ACC112 (cell line): ENCODE data around the gene SPTB.

Experiments used
- H2AFZ ChIP-seq: fragments of 200-600 bp; sonication (generic); one replicate; pipeline ENCODE4 v1.6.0; 2017; ENCODE audit warnings: antibody characterized with exemption, low read length; ENCODE audit not compliant: unreplicated experiment
- H3K27ac ChIP-seq: fragments of 200-600 bp; sonication (generic); 2 replicates; pipeline ENCODE4 v1.5.1; 2014; ENCODE audit warnings: low read depth, mild to moderate bottlenecking, antibody characterized with exemption, low read length, moderate library complexity
- H3K27me3 ChIP-seq: fragments of 200-600 bp; sonication (generic); 2 replicates; pipeline ENCODE4 v1.6.1; 2014; ENCODE audit warnings: mild to moderate bottlenecking, antibody characterized with exemption, low read length, moderate library complexity, mixed read lengths; ENCODE audit not compliant: insufficient read depth
- H3K36me3 ChIP-seq: fragments of 200-600 bp; sonication (generic); 2 replicates; pipeline ENCODE4 v1.6.1; 2016; ENCODE audit warnings: mild to moderate bottlenecking, antibody characterized with exemption, low read length, moderate library complexity, mixed read lengths; ENCODE audit not compliant: insufficient read depth
- H3K4me1 ChIP-seq: fragments of 200-600 bp; sonication (generic); one replicate; pipeline ENCODE4 v1.6.1; 2016; ENCODE audit warnings: low read length, mixed read lengths; ENCODE audit not compliant: insufficient read depth, unreplicated experiment, control insufficient read depth
- H3K4me3 ChIP-seq: fragments of 200-600 bp; sonication (generic); 2 replicates; pipeline ENCODE4 v1.5.1; 2014; ENCODE audit warnings: mild to moderate bottlenecking, low read depth, low read length
- H3K79me2 ChIP-seq: fragments of 200-600 bp; sonication (generic); one replicate; pipeline ENCODE4 v1.6.0; 2016; ENCODE audit warnings: low read length; ENCODE audit not compliant: control insufficient read depth, unreplicated experiment, insufficient read depth

SPTB gene

DNA sequence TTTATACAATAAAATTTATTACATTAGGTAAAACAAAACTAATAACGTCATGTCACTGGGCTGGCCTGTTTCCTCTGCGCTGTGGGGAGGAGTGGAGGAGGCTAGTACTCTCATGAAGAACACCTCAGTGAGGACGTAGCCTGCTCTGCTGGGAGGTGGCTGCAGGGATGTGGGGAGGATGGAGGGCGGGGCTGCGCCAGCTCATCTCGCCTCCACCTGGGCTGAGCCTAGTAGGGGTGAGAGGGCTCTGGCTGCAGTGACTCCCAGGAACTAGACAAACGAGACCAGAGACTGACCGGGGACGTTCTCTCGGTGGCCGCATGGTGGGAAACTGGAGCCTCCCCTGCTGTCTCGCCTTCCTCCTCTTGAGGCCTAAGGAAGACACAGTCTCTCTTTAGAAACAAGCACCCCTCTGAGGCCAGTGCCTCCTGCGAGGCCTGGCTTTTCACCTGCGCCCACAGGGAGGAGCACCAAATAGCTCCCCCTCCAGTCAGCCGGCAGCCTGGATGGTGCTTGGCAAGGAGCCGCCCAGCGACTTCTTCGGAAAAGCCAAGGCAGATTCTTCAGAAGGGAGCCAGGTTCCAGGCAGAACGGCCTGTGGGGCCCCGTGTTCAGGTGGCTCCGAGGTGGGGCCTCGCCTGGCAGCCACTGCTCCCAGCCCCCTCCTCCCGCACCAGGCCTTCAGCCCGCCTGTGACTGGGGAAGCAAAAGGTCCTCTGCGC is 113.1 kb downstream of the SPTB start:
- H3K79me2 ChIP-seq, result no peaks in the 10 kb centered on the region
- peaks cover 12% of the 10 kb centered on the region for H3K27me3 ChIP-seq
- no peak overlapping the region for H3K27ac ChIP-seq
- H3K4me1 ChIP-seq, result peaks cover 9% of the 10 kb centered on the region
- H3K36me3 ChIP-seq, result no peaks in the 10 kb centered on the region
- no peak overlapping the region for H2AFZ ChIP-seq
- no peak overlapping the region for H3K4me3 ChIP-seq

DNA sequence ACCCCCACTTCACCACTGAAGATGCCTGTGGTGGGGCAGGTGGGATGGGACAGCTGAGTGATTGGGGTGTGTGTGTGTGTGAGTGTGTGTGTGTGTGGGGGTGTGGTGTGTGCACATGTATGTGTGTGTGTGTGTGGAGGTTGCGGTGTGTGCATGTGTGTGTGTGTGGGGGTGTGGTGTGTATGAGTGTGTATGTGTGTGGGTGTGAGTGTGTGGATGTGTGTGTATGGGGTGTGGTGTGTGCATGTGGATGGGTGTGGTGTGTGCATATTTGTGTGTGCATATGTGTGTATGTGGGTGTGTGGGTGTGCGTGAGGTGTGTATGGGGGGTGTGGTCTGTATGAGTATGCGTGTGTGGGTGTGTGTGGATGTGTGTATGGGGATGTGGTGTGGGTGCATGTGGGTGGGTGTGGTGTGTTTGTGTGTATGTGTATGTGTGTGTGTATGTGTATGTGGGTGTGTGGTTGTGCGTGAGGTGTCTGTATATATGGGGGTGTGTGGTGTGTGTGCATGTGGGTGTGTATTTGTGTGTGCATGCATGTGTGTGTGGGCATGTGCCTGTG is 113.9 kb downstream of the SPTB start:
- Histone ChIP-seq H2AFZ (no peak overlapping the region), H3K4me3 (no peak overlapping the region), H3K27ac (no peak overlapping the region), H3K27me3 (peaks cover 14% of the 10 kb centered on the region), H3K4me1 (peaks cover 10% of the 10 kb centered on the region), H3K79me2 (no peaks in the 10 kb centered on the region), H3K36me3 (no peaks in the 10 kb centered on the region)

DNA sequence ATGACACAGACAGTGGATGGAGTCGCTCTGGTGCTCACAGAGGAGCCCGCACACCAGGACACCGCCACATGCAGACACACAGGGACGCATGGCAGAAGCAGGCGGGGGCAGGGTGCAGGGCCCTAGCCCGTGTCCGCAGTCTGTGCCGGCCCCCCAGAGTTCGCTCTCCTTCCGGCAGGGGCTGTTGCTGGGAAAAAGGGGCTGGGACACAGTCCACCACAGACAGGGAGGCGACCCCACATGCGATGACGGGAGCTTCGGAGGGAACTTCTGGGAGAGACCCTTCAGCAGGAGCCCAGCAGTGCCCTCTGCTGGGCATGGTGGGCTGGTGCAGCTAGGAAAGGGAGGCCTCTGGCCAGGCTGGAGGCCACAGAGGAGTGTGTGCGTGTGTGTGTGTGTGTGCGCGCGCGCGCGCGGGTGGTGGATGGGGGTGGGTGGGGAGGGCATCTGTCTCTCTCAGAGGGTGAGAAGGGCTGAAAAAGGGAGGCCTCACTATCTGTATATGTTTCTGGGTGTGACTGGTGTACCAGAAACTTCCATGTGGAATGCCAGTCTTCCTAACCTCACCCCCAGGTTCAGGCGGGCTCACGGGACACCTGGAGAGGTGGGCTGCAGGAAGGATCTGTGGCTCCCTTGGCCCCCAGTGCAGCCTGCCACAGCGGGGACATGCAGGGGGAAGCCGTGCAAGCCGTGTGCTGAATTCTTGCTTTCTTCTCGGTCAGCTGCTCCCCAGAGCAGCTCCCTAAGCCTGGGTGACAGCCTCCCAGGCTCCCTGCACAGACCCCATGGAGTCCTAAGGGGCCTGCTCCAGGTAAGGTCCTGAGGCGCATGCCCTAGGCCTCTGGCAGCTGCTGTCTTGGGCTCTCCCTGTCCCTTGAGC is 114.8 kb downstream of the SPTB start:
- Histone ChIP-seq H3K4me1 (peaks cover 10% of the 10 kb centered on the region), H3K79me2 (no peaks in the 10 kb centered on the region), H3K27me3 (peaks cover 20% of the 10 kb centered on the region), H3K36me3 (no peaks in the 10 kb centered on the region), H3K4me3 (peak overlapping the region; percentile 65), H2AFZ (peak overlapping the region; percentile 52), H3K27ac (no peak overlapping the region)

DNA sequence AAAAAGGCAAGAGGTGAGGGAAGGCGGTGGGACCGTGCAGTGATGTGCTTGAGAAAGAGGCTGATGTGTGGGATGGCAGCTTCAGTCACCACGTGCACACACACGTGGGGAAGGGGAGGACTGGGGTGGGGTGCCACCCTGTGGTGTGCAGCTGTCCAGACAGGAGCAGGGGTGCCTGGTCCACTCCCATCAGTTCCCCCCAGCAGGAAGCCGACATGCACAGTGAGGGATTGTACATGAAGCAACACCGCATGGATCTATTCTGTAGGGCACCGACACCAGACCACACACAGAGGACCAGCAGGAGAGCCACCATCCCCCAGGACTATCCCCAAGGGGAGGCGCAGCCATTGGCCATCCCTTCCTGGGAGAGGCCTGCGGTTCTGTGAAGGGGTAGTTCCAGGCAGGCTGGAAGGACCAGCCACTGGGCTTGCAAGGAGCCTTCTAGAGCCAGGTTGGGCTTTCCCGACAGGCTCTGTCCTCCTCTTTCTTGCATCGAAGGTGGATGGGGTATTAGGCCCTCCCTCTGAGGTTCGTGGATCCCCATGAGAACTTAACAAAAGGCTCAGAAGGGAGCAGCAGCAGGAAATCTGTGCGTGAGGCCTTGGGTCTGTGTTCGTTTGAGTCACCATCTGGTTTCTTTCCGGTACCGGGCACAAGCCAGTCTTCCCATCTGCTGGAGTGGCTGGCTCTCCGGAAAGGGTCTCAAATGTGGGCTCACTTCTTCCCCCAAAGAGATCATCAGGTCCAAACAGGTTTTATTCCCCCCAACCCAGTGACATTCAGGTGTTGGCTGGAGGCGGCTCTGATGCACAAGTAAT is 115.7 kb downstream of the SPTB start:
- Histone ChIP-seq H3K4me3 (no peak overlapping the region), H3K27ac (no peak overlapping the region), H3K4me1 (peaks cover 12% of the 10 kb centered on the region), H3K27me3 (peaks cover 11% of the 10 kb centered on the region), H2AFZ (no peak overlapping the region), H3K36me3 (no peaks in the 10 kb centered on the region), H3K79me2 (no peaks in the 10 kb centered on the region)

DNA sequence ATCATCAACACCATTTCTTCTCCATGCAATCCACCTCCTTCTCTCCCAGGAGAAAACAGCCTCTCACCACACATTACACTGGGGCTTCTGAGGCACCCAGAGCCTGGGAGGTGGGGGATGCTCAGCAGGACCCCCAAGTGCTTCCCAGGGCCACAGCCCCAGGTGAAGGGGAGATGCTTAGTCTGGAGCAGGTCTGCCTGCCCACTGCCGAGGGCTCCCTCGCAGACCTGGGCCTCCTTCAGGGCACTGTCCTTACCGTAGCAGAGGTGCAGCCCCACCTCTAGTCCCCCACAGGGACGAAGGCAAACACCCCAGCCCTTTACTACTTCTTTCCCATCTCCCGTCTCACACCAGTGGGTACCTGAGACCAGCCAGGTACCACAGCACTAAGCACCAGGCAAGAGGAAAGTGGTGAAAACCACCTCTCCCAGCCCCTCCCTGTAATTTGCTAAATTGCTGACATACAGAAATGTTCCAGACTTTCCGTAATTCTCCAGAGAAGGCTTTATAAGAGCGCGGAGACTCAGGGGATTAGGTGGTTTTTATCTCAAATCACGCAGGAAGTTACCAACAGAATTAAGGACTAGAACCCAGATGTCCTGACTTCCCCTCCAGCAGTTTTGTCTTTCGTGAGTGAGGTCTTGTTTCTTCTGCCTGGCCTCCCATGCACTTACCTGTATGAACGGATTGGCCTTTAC is 116.5 kb downstream of the SPTB start:
- H3K36me3 ChIP-seq, result no peaks in the 10 kb centered on the region
- peaks cover 11% of the 10 kb centered on the region for H3K27me3 ChIP-seq
- no peak overlapping the region for H3K27ac ChIP-seq
- H3K79me2 ChIP-seq, result no peaks in the 10 kb centered on the region
- H3K4me3 ChIP-seq, result no peak overlapping the region
- H2AFZ ChIP-seq, result no peak overlapping the region
- H3K4me1 ChIP-seq, result peaks cover 19% of the 10 kb centered on the region

DNA sequence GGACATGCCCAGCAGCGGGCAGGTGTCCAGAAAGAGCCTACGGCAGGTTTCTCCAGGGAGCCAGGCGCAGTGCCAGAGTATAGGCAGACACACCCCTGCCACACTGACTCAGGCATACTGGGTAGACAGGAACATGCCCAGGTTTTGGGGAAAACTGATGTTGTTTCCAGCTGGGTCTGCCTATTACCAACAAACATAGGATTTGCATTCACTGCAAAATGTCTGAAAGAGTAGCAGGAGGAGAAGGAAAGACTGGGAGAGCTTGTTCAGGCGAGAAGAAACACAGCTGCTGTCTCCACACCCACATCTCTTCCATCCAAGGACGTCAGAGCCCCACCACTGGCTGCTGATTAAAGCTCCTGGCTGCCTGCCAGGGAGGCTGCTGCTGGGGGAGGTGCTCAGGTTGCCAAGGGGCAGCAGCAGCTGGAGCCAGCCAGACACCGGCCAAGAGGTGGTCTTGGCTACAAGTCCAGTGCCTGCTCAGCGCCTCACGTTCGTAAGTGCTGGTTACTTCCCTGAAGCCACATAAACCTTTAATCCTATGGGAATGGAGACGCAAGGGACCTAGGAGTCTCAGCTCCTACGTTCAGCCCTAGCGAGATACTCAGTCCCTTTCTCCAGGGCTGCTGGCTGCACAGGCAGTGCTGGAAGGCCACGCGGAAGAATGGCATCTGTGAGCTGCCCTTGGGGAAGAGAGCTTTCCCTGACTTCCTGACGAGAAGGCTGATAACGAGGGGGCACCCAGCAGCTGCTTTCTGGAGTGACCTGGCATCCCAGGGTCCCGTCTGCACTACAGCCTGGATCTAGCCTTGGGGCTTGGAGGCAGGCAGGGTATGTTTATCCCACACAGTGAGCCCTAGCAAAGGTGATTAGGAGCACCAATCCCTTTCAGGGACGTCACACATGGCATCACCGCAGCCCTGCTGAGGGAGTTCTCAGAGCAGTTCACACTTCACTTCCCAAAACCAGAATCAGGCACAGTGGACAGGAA is 117.4 kb downstream of the SPTB start:
- Histone ChIP-seq H3K4me3 (no peak overlapping the region), H2AFZ (no peak overlapping the region), H3K27me3 (peaks cover 11% of the 10 kb centered on the region), H3K36me3 (no peaks in the 10 kb centered on the region), H3K27ac (no peak overlapping the region), H3K79me2 (no peaks in the 10 kb centered on the region), H3K4me1 (peaks cover 22% of the 10 kb centered on the region)

DNA sequence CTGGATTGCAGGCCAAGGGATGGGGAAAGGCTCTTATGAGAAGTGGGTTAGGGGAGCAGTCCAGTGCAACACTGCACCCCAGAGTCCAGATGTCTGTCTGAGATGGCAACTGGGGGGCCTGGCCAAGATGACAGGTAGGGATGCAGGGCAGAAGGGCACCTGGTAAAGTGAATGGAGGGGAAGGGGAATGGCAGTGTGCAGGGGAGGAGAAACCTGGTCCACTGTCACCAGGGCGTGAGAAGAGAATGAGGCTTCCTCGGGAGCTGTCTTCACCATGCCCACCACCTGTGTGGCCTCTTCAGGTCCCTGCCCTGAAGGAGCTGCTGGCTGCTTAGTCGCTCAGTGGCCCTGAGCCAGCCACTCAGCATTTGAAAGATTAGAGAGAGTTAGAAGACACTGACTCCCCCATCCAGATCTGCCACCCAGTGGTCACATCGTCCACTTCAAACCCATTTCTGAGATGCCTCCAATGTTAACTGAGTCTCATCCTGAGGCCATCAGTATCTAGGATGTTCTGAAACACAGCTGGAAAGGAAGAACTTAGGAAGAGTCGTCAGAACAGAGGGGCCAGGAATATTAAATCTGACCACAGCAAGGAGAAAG is 118.2 kb downstream of the SPTB start:
- no peaks in the 10 kb centered on the region for H3K79me2 ChIP-seq
- no peak overlapping the region for H3K4me3 ChIP-seq
- H3K36me3 ChIP-seq, result no peaks in the 10 kb centered on the region
- H2AFZ ChIP-seq, result no peak overlapping the region
- no peak overlapping the region for H3K27ac ChIP-seq
- H3K4me1 ChIP-seq, result peaks cover 22% of the 10 kb centered on the region
- H3K27me3 ChIP-seq, result peaks cover 15% of the 10 kb centered on the region

DNA sequence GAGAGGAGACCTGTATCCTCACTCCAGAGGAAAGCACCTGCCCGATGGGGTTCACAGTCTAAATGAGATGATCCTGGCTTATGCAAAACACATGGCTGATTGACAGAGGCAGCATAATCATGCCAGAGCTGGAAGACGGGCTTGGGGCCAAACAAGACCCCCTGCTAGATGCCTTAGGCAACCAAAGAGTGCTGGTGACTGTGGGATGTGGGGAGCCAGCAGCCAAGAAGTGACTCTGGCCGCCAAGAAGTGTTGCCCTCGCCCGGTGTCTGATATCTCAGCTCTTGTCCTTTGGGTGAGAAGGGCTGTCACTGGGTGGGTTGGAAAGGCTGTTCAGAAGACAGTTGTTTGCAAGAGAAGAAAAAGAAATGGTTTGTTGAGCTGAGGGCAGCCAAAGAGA is 118.8 kb downstream of the SPTB start:
- peaks cover 15% of the 10 kb centered on the region for H3K27me3 ChIP-seq
- no peak overlapping the region for H3K4me3 ChIP-seq
- H3K36me3 ChIP-seq, result no peaks in the 10 kb centered on the region
- peaks cover 22% of the 10 kb centered on the region for H3K4me1 ChIP-seq
- H2AFZ ChIP-seq, result no peak overlapping the region
- no peaks in the 10 kb centered on the region for H3K79me2 ChIP-seq
- no peak overlapping the region for H3K27ac ChIP-seq

DNA sequence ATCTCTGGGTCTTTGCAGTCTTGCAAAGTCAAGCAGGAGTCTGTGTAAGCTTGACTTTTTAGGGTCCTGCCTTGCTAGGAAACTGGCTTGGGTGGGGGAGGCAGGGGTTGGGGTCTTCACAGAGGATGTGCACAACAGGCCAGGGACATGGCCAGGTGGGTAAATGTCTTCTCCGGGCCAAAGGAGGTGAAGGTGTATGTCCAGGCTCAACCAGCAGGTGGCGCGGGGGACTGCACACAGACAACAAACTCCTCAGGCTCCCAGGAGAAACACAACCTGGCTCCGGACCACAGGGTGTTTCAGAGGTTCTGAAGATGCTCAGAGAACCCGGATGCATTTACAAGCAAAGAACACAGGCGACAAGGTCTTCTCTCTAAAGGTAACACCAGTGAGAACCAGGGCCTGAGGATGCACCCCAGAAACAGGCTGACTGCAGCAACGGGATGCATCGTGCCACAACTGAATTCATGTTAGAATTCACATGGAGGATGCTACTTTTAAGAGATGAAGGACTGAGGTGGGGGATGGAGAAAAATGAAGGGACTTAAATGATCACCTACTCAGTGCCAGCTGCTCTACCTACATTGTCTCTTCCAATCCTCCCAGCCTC is 119.5 kb downstream of the SPTB start:
- Histone ChIP-seq H3K27ac (no peak overlapping the region), H2AFZ (no peak overlapping the region), H3K27me3 (peaks cover 18% of the 10 kb centered on the region), H3K4me1 (peaks cover 22% of the 10 kb centered on the region), H3K4me3 (no peak overlapping the region), H3K36me3 (no peaks in the 10 kb centered on the region), H3K79me2 (no peaks in the 10 kb centered on the region)
